Subcutaneous adipose tissue (tissue), 4 donors: ENCODE results near the gene RAD51B. TPM values are rescaled to one million over a fixed set of nuclear protein-coding genes. Genes with fewer than 3 reads are reported as not detected.

Source experiments
- CTCF ChIP-seq: fragments of 450-650 bp; IDR thresholded peaks from one replicate; pipeline ENCODE4 v1.5.1; 2016; ENCODE audit warnings: low read depth, mild to moderate bottlenecking, control low read depth, antibody characterized with exemption, moderate library complexity
- total RNA-seq, 4 donors: library from RNA; depleted of rRNA; stranded (reverse); fragments of >200 nt; gene quantifications; one replicate each; pipeline ENCODE4 v1.1.0, GENCODE V29; 2016

RAD51B gene
- total RNA-seq, 4 donors from 2014 or later = 9.7 to 24.1 (median 16.7) TPM

GRCh38 chr14:68173227-68173972, 353.8 kb downstream of the RAD51B start:
- TF ChIP-seq CTCF = no peak

GRCh38 chr14:68174446-68174845, 354.9 kb downstream of the RAD51B start:
- TF ChIP-seq CTCF = no peak

GRCh38 chr14:68176687-68177086, 357.1 kb downstream of the RAD51B start:
- no peak for TF ChIP-seq CTCF

GRCh38 chr14:68177728-68178127, 358.1 kb downstream of the RAD51B start:
- no peak for TF ChIP-seq CTCF

- no peak for TF ChIP-seq CTCF
These were observed 358.7 kb downstream of the RAD51B start for GRCh38 chr14:68178282-68178681.

GRCh38 chr14:68181519-68182326, 362.1 kb downstream of the RAD51B start:
- TF ChIP-seq CTCF = no peak

GRCh38 chr14:68182492-68182891, 362.9 kb downstream of the RAD51B start:
- no peak for TF ChIP-seq CTCF
